Measurements from ENCODE around the gene MARS1.
A peak's percentile ranks its signal among the peaks of the same experiment; 100 is the strongest.
"Not testable (repeated sequence)": the region's sequence is repeated elsewhere in the genome, so short reads cannot be mapped to it uniquely, and the experiment has no call there.

MARS1 gene

GRCh38 chr12:57506541-57506940 lies 18.7 kb downstream of the MARS1 start:
- H3K9me3 ChIP-seq (ENCODE audit: control insufficient read depth, insufficient read depth, low read depth, low read length); H3K27ac ChIP-seq (ENCODE audit: extremely low read depth, low read depth, low read length); H3K4me3 ChIP-seq (ENCODE audit: low read depth, low read length); H3K4me1 ChIP-seq (ENCODE audit: control insufficient read depth, insufficient read depth, low read length); CTCF ChIA-PET: not testable (repeated sequence)
- POLR2A ChIA-PET: interaction anchor here (0.6 to 1.3 kb wide), 2 partner anchors 13 to 46 kb away, joined by 3 to 5 read pairs; partner anchors contain the start of gene DDIT3
- peaks cover 64 to 76% of the 10 kb centered on the region in 2 experiments for H3K36me3 ChIP-seq (ENCODE audit: control insufficient read depth in 2 of 2, insufficient read depth in 1 of 2, low read length in 2 of 2)

DNA sequence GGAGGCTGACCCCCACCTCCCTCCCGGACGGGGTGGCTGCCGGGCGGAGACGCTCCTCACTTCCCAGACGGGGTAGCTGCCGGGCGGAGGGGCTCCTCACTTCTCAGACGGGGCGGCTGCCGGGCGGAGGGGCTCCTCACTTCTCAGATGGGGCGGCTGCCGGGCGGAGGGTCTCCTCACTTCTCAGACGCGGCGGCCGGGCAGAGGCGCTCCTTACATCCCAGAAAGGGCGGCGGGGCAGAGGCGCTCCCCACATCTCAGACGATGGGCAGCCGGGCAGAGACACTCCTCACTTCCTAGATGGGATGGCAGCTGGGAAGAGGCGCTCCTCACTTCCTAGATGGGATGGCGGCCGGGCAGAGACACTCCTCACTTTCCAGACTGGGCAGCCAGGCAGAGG lies 19.9 kb downstream of the MARS1 start:
- H3K4me3 ChIP-seq (ENCODE audit: low read depth, low read length); H3K4me1 ChIP-seq (ENCODE audit: control insufficient read depth, insufficient read depth, low read length); H3K9me3 ChIP-seq (ENCODE audit: control insufficient read depth, insufficient read depth, low read depth, low read length); POLR2A ChIA-PET; H3K27ac ChIP-seq (ENCODE audit: extremely low read depth, low read depth, low read length); CTCF ChIA-PET: not testable (repeated sequence)
- H3K36me3 ChIP-seq (ENCODE audit: control insufficient read depth in 2 of 2, insufficient read depth in 1 of 2, low read length in 2 of 2): peaks cover 58 to 77% of the 10 kb centered on the region in 2 experiments

DNA sequence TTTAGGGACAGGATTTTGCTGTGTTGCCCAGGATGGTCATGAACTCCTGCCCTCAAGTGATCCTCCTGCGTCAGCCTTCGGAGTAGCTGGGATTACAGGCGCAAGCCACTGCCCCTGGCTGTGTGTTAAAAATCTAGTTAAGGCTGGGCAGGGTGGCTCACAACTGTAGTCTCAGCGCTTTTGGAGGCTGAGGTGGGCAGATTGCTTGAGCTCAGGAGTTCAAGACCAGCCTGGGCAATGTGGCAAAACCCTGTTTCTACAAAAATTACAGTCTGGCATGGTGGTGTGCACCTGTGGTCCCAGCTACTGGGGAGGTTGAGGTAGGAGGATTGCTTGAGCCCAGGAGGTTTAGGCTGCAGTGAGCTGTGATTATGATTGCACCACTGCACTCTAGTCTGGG lies 23.3 kb downstream of the MARS1 start:
- Histone ChIP-seq H3K27ac (ENCODE audit: extremely low read depth, low read depth, low read length) (no peak overlapping the region), H3K4me3 (ENCODE audit: low read depth, low read length) (no peak overlapping the region), H3K4me1 (ENCODE audit: control insufficient read depth, insufficient read depth, low read length) (no peaks in the 10 kb centered on the region), H3K9me3 (ENCODE audit: control insufficient read depth, insufficient read depth, low read depth, low read length) (no peaks in the 10 kb centered on the region), H3K36me3 (ENCODE audit: control insufficient read depth in 2 of 2, insufficient read depth in 1 of 2, low read length in 2 of 2) (peaks cover 58 to 75% of the 10 kb centered on the region in 2 experiments)
- TF ChIP-seq ZNF624 (tag by site-specific recombination; IDR thresholded peaks at IDR 0.05) (no peak), ZNF521 (tag by site-specific recombination; IDR thresholded peaks at IDR 0.05) (no peak), ZNF37A (tag by site-specific recombination; IDR thresholded peaks at IDR 0.05) (no peak), SCRT2 (tag by site-specific recombination; IDR thresholded peaks at IDR 0.05) (no peak), ZNF211 (tag by site-specific recombination; IDR thresholded peaks at IDR 0.05; ENCODE audit: low read depth) (no peak)
- ChIA-PET POLR2A (interaction anchor here (0.7 to 1.9 kb wide), 3 partner anchors 9 to 110 kb away, joined by 3 to 8 read pairs (median 3); partner anchors contain the start of gene DDIT3), CTCF (no interaction called here)

- H3K27ac ChIP-seq (ENCODE audit: extremely low read depth, low read depth, low read length): no peak overlapping the region
- TF ChIP-seq ZNF335 (tag by site-specific recombination; conservative IDR thresholded peaks at IDR 0.05) (no peak), ZFHX2 (tag by site-specific recombination; conservative IDR thresholded peaks at IDR 0.05) (peak; percentile 72), EGR2 (tag by site-specific recombination; IDR thresholded peaks at IDR 0.05; ENCODE audit: low read depth) (peak; percentile 59), ZNF350 (tag by site-specific recombination; IDR thresholded peaks at IDR 0.05) (no peak)
- H3K4me3 ChIP-seq (ENCODE audit: low read depth, low read length): no peak overlapping the region
- H3K9me3 ChIP-seq (ENCODE audit: control insufficient read depth, insufficient read depth, low read depth, low read length): no peaks in the 10 kb centered on the region
- peaks cover 55 to 76% of the 10 kb centered on the region in 2 experiments for H3K36me3 ChIP-seq (ENCODE audit: control insufficient read depth in 2 of 2, insufficient read depth in 1 of 2, low read length in 2 of 2)
- ChIA-PET POLR2A (interaction anchor here (0.7 to 1.9 kb wide), 3 partner anchors 8 to 109 kb away, joined by 3 to 8 read pairs (median 3); partner anchors contain the start of gene DDIT3), CTCF (no interaction called here)
- no peaks in the 10 kb centered on the region for H3K4me1 ChIP-seq (ENCODE audit: control insufficient read depth, insufficient read depth, low read length)
Observed at GRCh38 chr12:57511588-57512325, 23.9 kb downstream of the MARS1 start.

- POLR2A ChIA-PET: interaction anchor here (1.9 kb wide), 1 partner anchor 7 kb away, joined by 8 read pairs; the partner anchor contains the start of gene DDIT3
- Histone ChIP-seq H3K4me3 (ENCODE audit: low read depth, low read length) (no peak overlapping the region), H3K27ac (ENCODE audit: extremely low read depth, low read depth, low read length) (no peak overlapping the region), H3K9me3 (ENCODE audit: control insufficient read depth, insufficient read depth, low read depth, low read length) (no peaks in the 10 kb centered on the region), H3K36me3 (ENCODE audit: control insufficient read depth in 2 of 2, insufficient read depth in 1 of 2, low read length in 2 of 2) (peaks cover 55 to 85% of the 10 kb centered on the region in 2 experiments), H3K4me1 (ENCODE audit: control insufficient read depth, insufficient read depth, low read length) (no peaks in the 10 kb centered on the region)
- CTCF ChIA-PET: no interaction called here
- TF ChIP-seq, protein P1, sequence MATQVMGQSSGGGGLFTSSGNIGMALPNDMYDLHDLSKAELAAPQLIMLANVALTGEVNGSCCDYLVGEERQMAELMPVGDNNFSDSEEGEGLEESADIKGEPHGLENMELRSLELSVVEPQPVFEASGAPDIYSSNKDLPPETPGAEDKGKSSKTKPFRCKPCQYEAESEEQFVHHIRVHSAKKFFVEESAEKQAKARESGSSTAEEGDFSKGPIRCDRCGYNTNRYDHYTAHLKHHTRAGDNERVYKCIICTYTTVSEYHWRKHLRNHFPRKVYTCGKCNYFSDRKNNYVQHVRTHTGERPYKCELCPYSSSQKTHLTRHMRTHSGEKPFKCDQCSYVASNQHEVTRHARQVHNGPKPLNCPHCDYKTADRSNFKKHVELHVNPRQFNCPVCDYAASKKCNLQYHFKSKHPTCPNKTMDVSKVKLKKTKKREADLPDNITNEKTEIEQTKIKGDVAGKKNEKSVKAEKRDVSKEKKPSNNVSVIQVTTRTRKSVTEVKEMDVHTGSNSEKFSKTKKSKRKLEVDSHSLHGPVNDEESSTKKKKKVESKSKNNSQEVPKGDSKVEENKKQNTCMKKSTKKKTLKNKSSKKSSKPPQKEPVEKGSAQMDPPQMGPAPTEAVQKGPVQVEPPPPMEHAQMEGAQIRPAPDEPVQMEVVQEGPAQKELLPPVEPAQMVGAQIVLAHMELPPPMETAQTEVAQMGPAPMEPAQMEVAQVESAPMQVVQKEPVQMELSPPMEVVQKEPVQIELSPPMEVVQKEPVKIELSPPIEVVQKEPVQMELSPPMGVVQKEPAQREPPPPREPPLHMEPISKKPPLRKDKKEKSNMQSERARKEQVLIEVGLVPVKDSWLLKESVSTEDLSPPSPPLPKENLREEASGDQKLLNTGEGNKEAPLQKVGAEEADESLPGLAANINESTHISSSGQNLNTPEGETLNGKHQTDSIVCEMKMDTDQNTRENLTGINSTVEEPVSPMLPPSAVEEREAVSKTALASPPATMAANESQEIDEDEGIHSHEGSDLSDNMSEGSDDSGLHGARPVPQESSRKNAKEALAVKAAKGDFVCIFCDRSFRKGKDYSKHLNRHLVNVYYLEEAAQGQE (tag by site-specific recombination; IDR thresholded peaks at IDR 0.05): peak; percentile 69
- TF ChIP-seq SCRT2 (tag by site-specific recombination; IDR thresholded peaks at IDR 0.05) (peak; percentile 87), PRDM10 (tag by site-specific recombination; IDR thresholded peaks at IDR 0.05) (no peak), ZNF791 (tag by site-specific recombination; IDR thresholded peaks at IDR 0.05) (no peak), HIC1 (tag by site-specific recombination; IDR thresholded peaks at IDR 0.05) (no peak)
Observed at GRCh38 chr12:57512665-57513064, 24.8 kb downstream of the MARS1 start.
